B cell (primary cell): ENCODE measurements around the gene GLIS1. TPM values are rescaled to one million over a fixed set of nuclear protein-coding genes. Genes with fewer than 3 reads are reported as not detected.

Experiments
- ATAC-seq: fragments of 200-7000 bp; cut with Tn5 transposase; one replicate; pipeline ENCODE4 v1.10.0; 2021; ENCODE audit warnings: low read depth, mild to moderate bottlenecking, moderate number of reproducible peaks, moderate library complexity
- CTCF ChIA-PET: fragments of 350-600 bp; sonication (Branson Sonifier 250); formaldehyde crosslinking; loops from one replicate; lab custom pipeline; 2021; ENCODE audit warnings: antibody characterized with exemption, inconsistent platforms; lab: Charles Lee
- POLR2A ChIA-PET: fragments of 350-600 bp; sonication (Branson Sonifier 250); formaldehyde crosslinking; loops from one replicate; lab custom pipeline; 2021; ENCODE audit warnings: antibody characterized with exemption; lab: Charles Lee
- DNase-seq: peaks from one replicate; pipeline ENCODE4 v3.0.0; 2013
- H2AFZ ChIP-seq: 2 replicates; pipeline ENCODE4 v1.6.1; 2012; ENCODE audit warnings: mild to moderate bottlenecking, low read depth, low read length; ENCODE audit not compliant: insufficient read depth, poor library complexity, severe bottlenecking
- H3K27ac ChIP-seq, 2 donors: 1 replicate in 1 of 2; 2 replicates in 1 of 2; pipeline ENCODE4 v1.5.1; 2012 to 2013; ENCODE audit warnings: low read length in 2 of 2, mild to moderate bottlenecking in 2 of 2, moderate library complexity in 1 of 2
- H3K27me3 ChIP-seq, 4 experiments: fragments of 200-600 bp in 1 of 4; sonication (generic) in 1 of 4; replicated peaks in 1 of 4; 1 replicate in 2 of 4; 2 replicates in 2 of 4; pipeline versions ENCODE4 v1.6.1 to v1.7.0; 2013 to 2016; ENCODE audit warnings: low read length in 3 of 4, mild to moderate bottlenecking in 2 of 4, mixed read lengths in 1 of 4, moderate library complexity in 1 of 4; ENCODE audit not compliant: insufficient read depth in 4 of 4, control insufficient read depth in 3 of 4; ENCODE audit errors: control extremely low read depth in 1 of 4
- H3K36me3 ChIP-seq, 2 experiments: replicated peaks in 1 of 2; 1 replicate in 1 of 2; 2 replicates in 1 of 2; pipeline versions ENCODE4 v1.6.1 to v1.7.1; 2013; ENCODE audit warnings: low read length in 1 of 2; ENCODE audit not compliant: insufficient read depth in 2 of 2, control insufficient read depth in 1 of 2; ENCODE audit errors: control extremely low read depth in 1 of 2, extremely low read depth in 1 of 2
- H3K4me1 ChIP-seq, 2 donors: fragments of 200-600 bp in 1 of 2; sonication (generic) in 1 of 2; 1 replicate in 1 of 2; 2 replicates in 1 of 2; pipeline versions ENCODE4 v1.5.1 to v1.6.1; 2013 to 2017; ENCODE audit warnings: low read length in 2 of 2; ENCODE audit not compliant: control insufficient read depth in 2 of 2, insufficient read depth in 2 of 2
- H3K4me2 ChIP-seq: replicated peaks from 2 replicates; pipeline ENCODE3; 2012; ENCODE audit warnings: mild to moderate bottlenecking, low read depth, low read length; ENCODE audit not compliant: poor library complexity, severe bottlenecking
- H3K4me3 ChIP-seq, 5 experiments: fragments of 200-600 bp in 1 of 5; sonication (generic) in 1 of 5; 1 replicate in 3 of 5; 2 replicates in 2 of 5; pipeline versions ENCODE4 v1.5.1 to v1.7.0; 2011 to 2016; ENCODE audit warnings: low read length in 4 of 5, mild to moderate bottlenecking in 4 of 5, low read depth in 2 of 5, control low read depth in 1 of 5, moderate library complexity in 1 of 5; ENCODE audit not compliant: insufficient read depth in 1 of 5; ENCODE audit errors: control extremely low read depth in 1 of 5, extremely low read depth in 1 of 5
- H3K79me2 ChIP-seq: fragments of 200-600 bp; sonication (generic); one replicate; pipeline ENCODE4 v1.6.0; 2016; ENCODE audit warnings: low read length; ENCODE audit not compliant: control insufficient read depth, insufficient read depth
- H3K9ac ChIP-seq: fragments of 200-600 bp; sonication (generic); 2 replicates; pipeline ENCODE4 v1.6.1; 2017; ENCODE audit warnings: mild to moderate bottlenecking, low read length, moderate library complexity
- H3K9me3 ChIP-seq, 3 donors: one replicate each; pipeline versions ENCODE4 v1.6.1 to v1.7.1; 2013; ENCODE audit warnings: low read length in 2 of 3; ENCODE audit not compliant: control insufficient read depth in 2 of 3, insufficient read depth in 1 of 3; ENCODE audit errors: control extremely low read depth in 1 of 3
- H4K20me1 ChIP-seq: 2 replicates; pipeline ENCODE4 v1.6.0; 2012; ENCODE audit warnings: mild to moderate bottlenecking, low read length; ENCODE audit not compliant: insufficient read depth, control insufficient read depth, poor library complexity, severe bottlenecking
- H3K27ac Mint-ChIP-seq: one replicate; pipeline ENCODE4 v1.8.0; 2021; ENCODE audit warnings: mixed read lengths
- H3K27me3 Mint-ChIP-seq: one replicate; pipeline ENCODE4 v1.8.0; 2021; ENCODE audit warnings: mixed read lengths
- H3K4me1 Mint-ChIP-seq: one replicate; pipeline ENCODE4 v1.8.0; 2021; ENCODE audit warnings: mixed read lengths
- H3K4me3 Mint-ChIP-seq: one replicate; pipeline ENCODE4 v1.8.0; 2021; ENCODE audit warnings: mixed read lengths
- H3K9me3 Mint-ChIP-seq: one replicate; pipeline ENCODE4 v1.8.0; 2022; ENCODE audit warnings: mixed read lengths; ENCODE audit not compliant: insufficient read depth
- EZH2 ChIP-seq: IDR thresholded peaks from 2 replicates; pipeline ENCODE4 v1.6.1; 2012; ENCODE audit warnings: borderline replicate concordance, low read depth, mild to moderate bottlenecking, moderate library complexity, low read length; ENCODE audit not compliant: insufficient read depth, poor library complexity, severe bottlenecking
- WGBS: methylation state at CpG from one replicate; pipeline ENCODE4 v1.1.5; 2013; ENCODE audit warnings: missing lambda C conversion rate; ENCODE audit not compliant: insufficient coverage; 5-methylcytosine and 5-hydroxymethylcytosine counted together
- intact Hi-C: fragments of 100-400 bp; cut with micrococcal nuclease; formaldehyde crosslinking; loops from one replicate; pipeline ENCODE4 v1.10.0; 2022
- polyA plus RNA-seq: library from polyadenylated mRNA; depleted of rRNA; stranded (reverse); fragments of >200 nt; gene quantifications from 2 replicates; pipeline ENCODE4 v1.2.3, GENCODE V29; 2012
- total RNA-seq, 2 donors: library from RNA; stranded (reverse); fragments of 120-200 nt in 1 of 2; gene quantifications; 1 replicate in 1 of 2; 2 replicates in 1 of 2; pipeline versions ENCODE4 v1.2.3 to v1.2.4, GENCODE V29; 2013 to 2022
- TF ChIP-seq, protein P1 (sequence below): fragments of 200-600 bp; IDR thresholded peaks from one replicate; pipeline ENCODE4 v1.8.0; 2022; ENCODE audit warnings: antibody characterized with exemption, mild to moderate bottlenecking

GLIS1 gene
- total and polyA plus RNA-seq, 2 donors (not counting 1 experiment from before 2014, with no cell fraction given), result not detected

GRCh38 chr1:53656747-53657530 is 82.0 kb downstream of the GLIS1 start:
- no peak for TF ChIP-seq EZH2
- TF ChIP-seq, protein P1, sequence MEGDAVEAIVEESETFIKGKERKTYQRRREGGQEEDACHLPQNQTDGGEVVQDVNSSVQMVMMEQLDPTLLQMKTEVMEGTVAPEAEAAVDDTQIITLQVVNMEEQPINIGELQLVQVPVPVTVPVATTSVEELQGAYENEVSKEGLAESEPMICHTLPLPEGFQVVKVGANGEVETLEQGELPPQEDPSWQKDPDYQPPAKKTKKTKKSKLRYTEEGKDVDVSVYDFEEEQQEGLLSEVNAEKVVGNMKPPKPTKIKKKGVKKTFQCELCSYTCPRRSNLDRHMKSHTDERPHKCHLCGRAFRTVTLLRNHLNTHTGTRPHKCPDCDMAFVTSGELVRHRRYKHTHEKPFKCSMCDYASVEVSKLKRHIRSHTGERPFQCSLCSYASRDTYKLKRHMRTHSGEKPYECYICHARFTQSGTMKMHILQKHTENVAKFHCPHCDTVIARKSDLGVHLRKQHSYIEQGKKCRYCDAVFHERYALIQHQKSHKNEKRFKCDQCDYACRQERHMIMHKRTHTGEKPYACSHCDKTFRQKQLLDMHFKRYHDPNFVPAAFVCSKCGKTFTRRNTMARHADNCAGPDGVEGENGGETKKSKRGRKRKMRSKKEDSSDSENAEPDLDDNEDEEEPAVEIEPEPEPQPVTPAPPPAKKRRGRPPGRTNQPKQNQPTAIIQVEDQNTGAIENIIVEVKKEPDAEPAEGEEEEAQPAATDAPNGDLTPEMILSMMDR, result no peak
- Mint-ChIP-seq H3K4me1 (no peaks in the 10 kb centered on the region), H3K9me3 (no peaks in the 10 kb centered on the region), H3K4me3 (no peak overlapping the region), H3K27ac (no peak overlapping the region), H3K27me3 (peaks cover 16% of the 10 kb centered on the region)
- no peak for ATAC-seq
- intact Hi-C loops, result no loop called here
- no peak overlapping the region for H2AFZ ChIP-seq
- H3K79me2 ChIP-seq, result no peaks in the 10 kb centered on the region
- H3K9me3 ChIP-seq, result no peaks in the 10 kb centered on the region
- 90% methylated on average over 10 of the region's 11 CpGs for WGBS
- no peaks in the 10 kb centered on the region for H3K4me1 ChIP-seq
- H3K4me3 ChIP-seq, result no peak overlapping the region
- H3K27me3 ChIP-seq, result peaks cover 0 to 7% (median 3%) of the 10 kb centered on the region in 4 experiments
- no peak for DNase-seq
- ChIA-PET CTCF (no interaction called here), POLR2A (no interaction called here)
- no peak overlapping the region for H3K27ac ChIP-seq
- H4K20me1 ChIP-seq, result no peaks in the 10 kb centered on the region
- no peaks in the 10 kb centered on the region for H3K36me3 ChIP-seq
- H3K9ac ChIP-seq, result no peak overlapping the region
- H3K4me2 ChIP-seq, result no peak overlapping the region

DNA sequence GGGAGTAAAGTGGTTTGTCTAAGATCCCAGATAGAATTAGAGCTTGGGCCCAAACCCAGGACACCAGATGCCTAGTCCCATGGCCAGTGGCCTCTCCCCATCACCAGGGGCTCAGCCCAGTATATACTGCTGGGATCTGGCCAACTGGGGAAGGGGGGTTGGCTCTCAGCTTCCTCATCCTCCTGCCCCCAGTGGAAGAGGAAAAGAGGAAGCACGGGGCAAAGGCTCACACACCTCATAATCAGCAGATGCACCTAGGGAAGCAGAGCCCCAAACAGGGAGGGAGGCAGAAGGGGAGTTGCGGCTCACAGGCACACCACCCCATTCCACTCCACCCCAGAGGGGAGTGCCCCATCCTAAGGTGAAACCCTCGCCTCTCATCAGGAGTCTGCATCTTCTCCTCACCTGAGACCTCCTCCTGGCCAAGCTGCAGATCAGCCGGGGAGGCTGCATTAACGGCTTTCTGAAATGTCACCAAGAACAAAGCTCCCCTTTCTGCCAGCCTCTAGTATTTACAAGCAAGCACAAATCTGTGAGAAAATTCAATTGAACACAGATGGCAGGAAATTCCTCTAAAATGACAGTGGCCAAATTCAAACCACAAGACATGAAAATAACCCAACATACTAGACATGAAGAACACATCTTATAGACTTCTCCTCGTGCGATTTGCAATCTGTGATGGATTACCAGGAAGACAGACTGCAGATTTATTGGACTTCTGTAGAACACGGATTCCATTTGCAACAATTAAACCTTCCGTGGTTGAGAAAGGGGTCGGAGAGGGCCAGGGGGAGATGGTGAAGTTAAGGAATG is 82.8 kb downstream of the GLIS1 start:
- no peak overlapping the region for H2AFZ ChIP-seq
- peaks cover 16% of the 10 kb centered on the region for H3K27me3 Mint-ChIP-seq
- intact Hi-C loops, result no loop called here
- no peak for TF ChIP-seq EZH2
- TF ChIP-seq, protein P1, result no peak
- no peak overlapping the region for H3K4me3 ChIP-seq
- no peak overlapping the region for H3K9ac ChIP-seq
- peaks cover 0 to 7% (median 3%) of the 10 kb centered on the region in 4 experiments for H3K27me3 ChIP-seq
- no peak overlapping the region for H3K27ac ChIP-seq
- no peak overlapping the region for H3K27ac Mint-ChIP-seq
- no peaks in the 10 kb centered on the region for H3K4me1 ChIP-seq
- no peak overlapping the region for H3K4me3 Mint-ChIP-seq
- CTCF ChIA-PET, result no interaction called here
- H3K79me2 ChIP-seq, result no peaks in the 10 kb centered on the region
- POLR2A ChIA-PET, result no interaction called here
- H3K9me3 Mint-ChIP-seq, result no peaks in the 10 kb centered on the region
- 29% methylated on average over 7 of the region's 10 CpGs for WGBS
- no peaks in the 10 kb centered on the region for H4K20me1 ChIP-seq
- no peak overlapping the region for H3K4me2 ChIP-seq
- H3K9me3 ChIP-seq, result no peaks in the 10 kb centered on the region
- ATAC-seq, result no peak
- DNase-seq, result no peak
- H3K36me3 ChIP-seq, result no peaks in the 10 kb centered on the region
- H3K4me1 Mint-ChIP-seq, result no peaks in the 10 kb centered on the region
